GM23338 (cell line): Measurements from ENCODE around the gene TBC1D16.

Source experiments
- CREB1 ChIP-seq: fragments of 250-450 bp; sonication (Bioruptor Pico); IDR thresholded peaks from 2 replicates; pipeline ENCODE4 v1.5.0; 2020; ENCODE audit warnings: low read depth, mild to moderate bottlenecking, moderate library complexity
- CTCF ChIP-seq, 2 experiments: fragments of 200-600 bp in 1 of 2; sonication (generic) in 1 of 2; conservative IDR thresholded peaks; 2 replicates each; pipeline versions ENCODE4 v1.5.1 to v1.6.1; 2016 to 2017; ENCODE audit warnings: antibody characterized with exemption in 2 of 2, low read depth in 2 of 2, mild to moderate bottlenecking in 2 of 2, moderate library complexity in 1 of 2
- EZH2 ChIP-seq: fragments of 200-600 bp; sonication (generic); IDR thresholded peaks from one replicate; pipeline ENCODE4 v1.8.0; 2017; ENCODE audit warnings: antibody characterized with exemption, mild to moderate bottlenecking, low read depth; ENCODE audit not compliant: unreplicated experiment
- REST ChIP-seq: IDR thresholded peaks from one replicate; pipeline ENCODE4 v1.6.1; 2018; ENCODE audit warnings: antibody characterized with exemption; ENCODE audit not compliant: unreplicated experiment
- ZNF114 ChIP-seq: fragments of 250-450 bp; sonication (Bioruptor Pico); IDR thresholded peaks from 2 replicates; pipeline ENCODE4 v1.5.0; 2020; ENCODE audit warnings: mild to moderate bottlenecking, moderate library complexity

- TF ChIP-seq CTCF (conservative IDR thresholded peaks at IDR 0.05; ENCODE audit: low read depth in 2 of 2) (no peak), CREB1 (CRISPR knock-in tag) (no peak), ZNF114 (no peak), EZH2 (no peak), REST (no peak)
Observed at GRCh38 chr17:79930877-79931816, 104.5 kb downstream of the TBC1D16 start.
